Activated CD4-positive, alpha-beta T cell treated with anti-CD3 and anti-CD28 coated beads, Interleukin-2, amount 50 U/mL, for 1 hour (primary cell): ENCODE results near the gene NUP153.
A peak's percentile ranks its signal among the peaks of the same experiment; 100 is the strongest.
"Not testable (repeated sequence)": the region's sequence is repeated elsewhere in the genome, so short reads cannot be mapped to it uniquely, and the experiment has no call there.

Experiments used
- DNase-seq: peaks from one replicate; pipeline ENCODE4 v3.0.0-alpha.2; 2020

Gene NUP153

DNA sequence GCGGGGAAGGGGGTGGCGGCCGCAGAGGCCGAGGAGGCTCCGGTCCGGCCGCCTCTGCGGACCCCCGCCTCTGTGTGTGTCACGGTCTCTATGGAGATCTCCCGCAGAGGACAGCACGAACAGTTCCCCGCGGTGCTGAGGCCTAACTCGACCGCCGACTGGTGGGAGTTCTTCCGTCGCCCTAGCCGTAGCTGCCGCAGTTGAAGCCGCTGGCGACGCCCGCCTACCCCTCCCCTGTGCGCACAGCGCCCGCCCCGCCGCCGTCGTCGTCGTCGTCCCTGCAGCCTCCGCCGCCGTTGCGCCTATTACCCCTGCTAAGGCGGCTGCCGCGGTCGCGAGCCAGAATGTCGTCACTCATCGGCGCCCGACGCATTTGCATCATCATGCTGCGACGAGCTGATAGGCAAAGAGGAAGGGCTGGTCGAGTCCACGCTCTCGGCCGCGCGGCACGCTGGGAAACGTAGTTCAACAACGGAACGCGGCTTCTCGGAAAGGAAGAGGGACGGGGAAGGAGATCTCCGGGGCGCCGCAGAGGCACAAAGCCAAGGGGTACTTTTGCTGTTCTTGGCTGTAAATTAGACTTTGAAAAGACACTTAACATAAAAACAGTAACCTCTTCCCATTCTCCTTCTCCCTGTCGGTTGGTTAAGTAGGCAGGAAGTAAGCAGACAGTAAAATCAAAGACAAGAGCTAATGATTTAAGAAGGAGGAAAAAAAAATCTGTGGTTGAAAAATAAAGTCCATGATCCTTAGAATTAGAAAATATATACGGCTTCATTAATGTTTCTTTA lies at the start of gene NUP153:
NUP153 (minus strand) TSS at position 346 of the 791 bp plus-strand sequence. CDS start 538 bp downstream, outside the sequence.
- peak; percentile 100 for DNase-seq

DNA sequence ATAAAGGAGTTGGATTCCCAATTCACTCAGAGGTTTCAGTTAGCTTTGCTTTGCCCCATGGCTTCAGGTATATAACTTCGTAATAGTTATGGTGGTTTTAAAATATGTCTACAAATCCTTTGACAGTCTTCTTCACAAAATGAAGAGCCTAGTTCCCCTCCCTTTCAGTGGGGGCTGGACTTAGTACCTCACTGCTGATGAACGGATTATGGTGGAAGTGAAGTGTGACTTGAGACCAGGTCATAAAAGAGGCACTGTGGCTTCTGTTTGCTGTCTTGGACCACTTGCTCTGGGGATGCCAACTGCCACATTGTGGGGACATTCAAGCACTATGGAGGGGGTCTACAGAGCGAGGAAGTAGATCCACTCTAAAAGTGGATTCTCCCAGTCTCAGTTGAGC lies 47.5 kb upstream of the NUP153 start:
- DNase-seq = no peak

DNA sequence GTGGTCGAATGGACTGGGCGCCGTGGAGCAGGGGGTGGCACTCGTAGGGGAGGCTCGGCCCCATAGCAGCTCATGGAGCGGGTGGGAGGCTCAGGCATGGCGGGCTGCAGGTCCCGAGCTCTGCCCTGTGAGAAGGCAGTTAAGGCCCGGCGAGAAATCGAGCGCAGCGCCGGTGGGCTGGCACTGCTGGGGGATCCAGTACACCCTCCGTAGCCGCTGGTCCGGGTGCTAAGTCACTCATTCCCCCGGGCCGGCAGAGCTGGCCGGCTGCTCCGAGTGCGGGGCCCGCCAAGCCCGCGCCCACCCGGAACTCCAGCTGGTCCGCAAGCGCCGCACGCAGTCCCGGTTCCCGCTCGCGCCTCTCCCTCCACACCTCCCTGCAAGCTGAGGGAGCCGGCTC lies 38.6 kb upstream of the NUP153 start:
- DNase-seq = not testable (repeated sequence)

- DNase-seq = not testable (repeated sequence)
Measured at GRCh38 chr6:17744757-17745308, 38.1 kb upstream of the NUP153 start.

- no peak for DNase-seq
Measured at GRCh38 chr6:17744019-17744756, 37.5 kb upstream of the NUP153 start.

GRCh38 chr6:17741507-17741906 lies 34.8 kb upstream of the NUP153 start:
- DNase-seq = no peak

- DNase-seq = no peak
Measured at GRCh38 chr6:17740559-17741220, 34.0 kb upstream of the NUP153 start.

DNA sequence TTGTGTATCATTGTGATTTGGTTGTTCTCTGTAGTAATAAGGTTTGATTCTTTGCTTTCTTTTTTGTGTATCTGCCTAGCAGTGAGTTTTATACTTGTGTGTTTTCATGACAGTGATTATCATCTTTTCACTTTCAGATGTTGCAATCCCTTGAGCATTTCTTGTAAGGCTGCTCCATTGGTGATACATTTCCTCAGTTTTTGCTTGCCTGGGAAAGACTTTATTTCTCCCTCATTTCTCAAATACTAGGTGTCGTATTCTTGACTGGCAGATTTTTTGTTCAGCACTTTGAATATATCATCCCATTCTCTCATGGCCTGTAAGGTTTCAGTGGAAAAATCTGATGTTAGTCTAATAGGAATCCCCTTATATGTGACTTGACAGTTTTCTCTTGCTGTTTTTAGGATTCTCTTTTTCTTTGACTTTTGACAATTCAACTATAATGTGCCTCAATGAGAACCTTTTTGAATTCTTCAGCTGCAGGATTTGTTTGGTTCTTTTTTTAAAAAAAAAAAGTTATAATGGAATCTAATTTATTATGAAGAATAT lies 31.1 kb upstream of the NUP153 start:
- DNase-seq = no peak

DNA sequence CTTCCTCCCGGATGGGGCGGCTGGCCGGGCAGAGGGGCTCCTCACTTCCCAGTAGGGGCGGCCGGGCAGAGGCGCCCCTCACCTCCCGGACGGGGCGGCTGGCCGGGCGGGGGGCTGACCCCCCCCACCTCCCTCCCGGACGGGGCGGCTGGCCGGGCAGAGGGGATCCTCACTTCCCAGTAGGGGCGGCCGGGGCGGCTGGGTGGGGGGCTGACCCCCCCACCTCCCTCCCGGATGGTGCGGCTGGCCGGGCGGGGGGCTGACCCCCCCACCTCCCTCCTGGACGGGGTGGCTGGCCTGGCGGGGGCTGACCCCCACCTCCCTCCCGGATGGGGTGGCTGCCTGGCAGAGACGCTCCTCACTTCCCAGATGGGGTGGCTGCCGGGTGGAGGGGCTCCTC lies 28.6 kb upstream of the NUP153 start:
- not testable (repeated sequence) for DNase-seq

DNA sequence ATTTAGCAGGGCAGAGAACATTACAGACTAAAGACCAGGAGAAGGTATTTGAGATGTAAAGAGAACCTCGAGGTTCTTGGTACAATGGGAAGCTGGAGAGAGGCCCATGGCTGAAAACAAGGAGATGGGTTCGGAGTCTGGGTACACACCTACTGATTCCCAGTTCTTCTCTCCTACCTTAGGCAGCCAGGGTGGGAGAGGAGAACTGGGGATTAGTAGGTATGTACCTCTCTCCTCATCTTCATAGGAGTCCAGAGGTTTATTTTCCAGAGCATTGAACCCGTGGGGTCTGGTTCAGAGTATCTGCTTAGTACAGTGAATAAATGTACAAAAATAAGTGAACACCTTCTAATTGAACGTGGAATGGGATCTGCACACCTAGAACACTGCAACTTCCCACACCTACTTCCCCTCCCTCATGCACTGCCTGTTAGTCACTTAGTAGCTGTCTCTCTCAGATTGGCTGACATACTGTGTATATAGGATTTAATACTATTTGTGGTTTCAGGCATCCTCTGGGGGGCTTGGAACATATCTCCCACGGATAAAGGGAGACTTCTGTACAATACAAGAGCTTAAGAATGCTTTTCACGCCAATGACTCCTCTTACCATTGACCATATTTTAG lies 23.5 kb upstream of the NUP153 start:
- no peak for DNase-seq

GRCh38 chr6:17729223-17730077 lies 22.7 kb upstream of the NUP153 start:
- no peak for DNase-seq

GRCh38 chr6:17728551-17729222 lies 22.0 kb upstream of the NUP153 start:
- DNase-seq = no peak

DNA sequence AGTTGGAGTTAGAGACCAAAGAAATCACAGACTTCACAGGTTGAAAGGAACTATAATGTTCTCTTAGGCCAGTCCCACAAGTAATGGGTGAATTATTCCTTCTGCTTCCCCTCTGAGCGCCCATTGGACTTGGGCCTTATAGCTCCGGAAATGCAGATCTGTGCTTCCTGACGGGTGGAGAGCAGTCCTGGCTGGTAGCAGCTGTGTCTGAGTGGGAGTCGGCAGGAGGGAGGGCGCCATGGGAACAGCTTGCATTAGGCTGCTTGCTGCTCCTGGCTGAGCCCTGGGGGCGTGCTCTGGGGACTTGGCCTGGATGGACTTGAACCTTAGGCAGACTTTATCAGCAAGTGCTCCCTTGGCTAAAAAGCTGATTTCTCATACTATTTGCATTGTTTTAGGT lies 18.4 kb upstream of the NUP153 start:
- DNase-seq = no peak

- DNase-seq = no peak
Measured at GRCh38 chr6:17724341-17724740, 17.6 kb upstream of the NUP153 start.

DNA sequence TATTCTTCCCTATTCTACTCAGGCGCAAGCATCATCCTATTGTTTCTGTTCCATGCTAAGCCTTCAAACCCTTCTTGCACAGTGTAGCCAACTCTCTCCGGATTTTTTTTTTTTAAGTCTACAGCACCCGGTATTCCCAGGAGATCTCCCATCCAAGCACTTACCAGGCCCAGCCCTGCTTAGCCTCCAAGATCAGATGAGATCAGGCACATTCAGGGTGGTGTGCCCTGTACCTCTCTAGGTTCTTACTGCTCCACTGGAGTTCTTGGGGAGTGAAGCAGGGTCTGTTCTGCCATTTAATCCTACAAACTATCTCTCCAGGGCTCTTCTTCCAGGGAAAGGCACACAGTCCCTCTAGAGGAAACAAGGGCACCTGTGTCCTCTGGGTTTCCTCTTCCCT lies 14.9 kb upstream of the NUP153 start:
- DNase-seq = no peak

GRCh38 chr6:17719323-17720041 lies 12.8 kb upstream of the NUP153 start:
- DNase-seq = no peak

GRCh38 chr6:17716221-17716620 lies 9.5 kb upstream of the NUP153 start:
- DNase-seq = no peak

GRCh38 chr6:17714879-17715851 lies 8.4 kb upstream of the NUP153 start:
- DNase-seq = no peak

DNA sequence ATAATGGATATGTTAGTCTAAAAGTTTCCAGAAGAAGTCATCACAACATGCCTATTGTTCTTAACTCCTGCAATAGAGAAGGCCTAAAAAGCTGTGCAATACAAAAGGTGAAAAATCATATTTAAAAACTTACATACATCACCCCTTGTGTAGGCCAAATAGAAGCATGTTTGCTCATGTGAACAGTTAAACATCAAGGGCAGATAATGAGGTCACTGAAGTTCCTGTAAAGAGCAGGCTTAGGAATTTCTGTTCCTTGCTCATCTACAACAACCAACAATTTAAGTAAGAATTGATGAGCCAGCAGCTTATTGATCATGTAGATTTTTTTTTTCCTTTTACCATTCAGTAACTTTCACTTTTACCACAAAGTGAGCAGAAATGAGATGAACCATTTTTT lies 7.5 kb upstream of the NUP153 start:
- no peak for DNase-seq
